Stromal cell of bone marrow (primary cell): ENCODE data around the gene TPH2.
A peak's percentile ranks its signal among the peaks of the same experiment; 100 is the strongest.

Source experiments
- DNase-seq: peaks from one replicate; pipeline ENCODE4 v3.0.0-alpha.2; 2012; ENCODE audit warnings: low read depth

The TPH2 gene

DNA sequence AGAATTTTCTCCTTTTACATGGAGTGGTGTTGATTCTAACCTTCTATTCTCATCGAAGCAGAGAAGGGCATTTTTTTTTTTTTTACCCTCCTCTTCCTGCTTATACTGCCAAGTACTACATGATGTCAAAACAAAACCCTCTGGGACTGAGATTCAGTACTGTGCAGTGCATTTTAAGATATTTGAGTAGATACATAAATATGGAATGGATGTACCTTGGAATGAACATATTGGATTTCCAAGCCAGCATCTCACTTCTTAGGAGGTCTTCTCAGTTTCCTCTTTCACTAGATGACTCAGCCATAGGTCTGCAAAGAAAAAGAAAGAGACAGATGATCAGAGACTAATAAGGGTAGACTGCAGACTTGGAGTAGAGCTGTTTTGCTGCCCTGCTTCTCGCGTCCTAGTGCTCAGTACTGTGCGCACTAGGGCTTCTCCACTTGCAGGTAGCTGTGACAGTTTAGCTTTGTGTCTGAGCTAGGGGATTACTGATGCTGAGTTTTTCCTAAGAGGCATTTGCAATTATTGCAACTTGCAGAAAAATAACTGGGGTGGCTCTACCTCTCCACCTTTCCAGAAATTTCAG, 20.4 kb downstream of the TPH2 start:
- DNase-seq: peak; percentile 64

DNA sequence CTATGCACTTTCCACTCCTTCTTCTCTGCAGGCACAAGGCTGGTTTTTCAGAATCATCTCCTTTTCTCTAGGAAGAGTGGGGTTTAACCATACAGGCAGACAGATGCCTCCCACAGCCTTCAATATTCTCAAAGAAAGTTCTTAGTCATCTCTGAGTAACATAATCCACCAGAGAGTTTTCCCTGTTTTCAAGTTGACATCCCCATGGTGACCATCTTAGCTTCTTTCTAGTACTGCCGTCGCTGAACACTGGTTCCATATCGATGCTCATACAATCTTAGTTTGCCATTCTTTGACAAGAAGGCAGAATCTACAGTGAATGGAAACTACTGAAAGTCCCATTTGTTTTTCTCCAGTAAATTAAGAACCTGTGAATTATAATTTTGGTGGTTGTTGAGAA, 28.6 kb downstream of the TPH2 start:
- peak; percentile 28 for DNase-seq

DNA sequence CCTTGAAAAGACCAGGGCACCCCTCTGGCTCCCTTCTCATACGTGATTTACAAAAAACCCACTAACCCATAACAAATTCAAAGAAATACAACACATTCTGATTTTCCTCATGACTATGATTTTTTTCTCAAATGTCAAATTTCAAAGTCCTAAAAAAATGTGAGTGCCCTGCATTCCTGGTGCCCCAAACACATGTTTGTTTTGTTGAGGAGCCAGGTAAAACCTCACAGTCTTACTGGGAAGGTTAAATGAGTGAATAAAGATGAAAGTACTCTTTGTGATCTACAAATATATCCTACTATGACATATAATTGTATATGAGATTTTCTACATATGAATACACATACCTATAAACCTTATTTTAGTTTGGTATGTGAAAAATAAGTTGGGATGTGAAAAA, 30.7 kb downstream of the TPH2 start:
- DNase-seq: no peak

DNA sequence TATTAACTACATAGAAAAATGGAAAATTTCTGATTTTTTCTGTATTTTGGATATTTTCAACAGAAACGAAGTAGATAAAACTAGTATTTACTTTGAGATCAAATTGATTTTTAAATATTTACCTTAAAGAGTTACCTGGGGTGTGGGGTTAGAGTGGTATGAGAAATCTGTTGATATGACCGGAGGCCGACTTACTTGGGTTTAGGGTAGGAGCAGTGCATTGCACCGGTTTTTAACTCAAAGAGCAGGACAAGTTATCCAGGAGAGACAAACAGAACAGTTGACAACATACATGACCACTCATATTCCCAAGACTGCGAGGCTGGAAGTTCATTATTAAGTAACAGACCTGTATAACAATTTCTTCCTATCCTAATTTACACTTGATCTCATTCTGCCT, 31.4 kb downstream of the TPH2 start:
- DNase-seq: no peak

DNA sequence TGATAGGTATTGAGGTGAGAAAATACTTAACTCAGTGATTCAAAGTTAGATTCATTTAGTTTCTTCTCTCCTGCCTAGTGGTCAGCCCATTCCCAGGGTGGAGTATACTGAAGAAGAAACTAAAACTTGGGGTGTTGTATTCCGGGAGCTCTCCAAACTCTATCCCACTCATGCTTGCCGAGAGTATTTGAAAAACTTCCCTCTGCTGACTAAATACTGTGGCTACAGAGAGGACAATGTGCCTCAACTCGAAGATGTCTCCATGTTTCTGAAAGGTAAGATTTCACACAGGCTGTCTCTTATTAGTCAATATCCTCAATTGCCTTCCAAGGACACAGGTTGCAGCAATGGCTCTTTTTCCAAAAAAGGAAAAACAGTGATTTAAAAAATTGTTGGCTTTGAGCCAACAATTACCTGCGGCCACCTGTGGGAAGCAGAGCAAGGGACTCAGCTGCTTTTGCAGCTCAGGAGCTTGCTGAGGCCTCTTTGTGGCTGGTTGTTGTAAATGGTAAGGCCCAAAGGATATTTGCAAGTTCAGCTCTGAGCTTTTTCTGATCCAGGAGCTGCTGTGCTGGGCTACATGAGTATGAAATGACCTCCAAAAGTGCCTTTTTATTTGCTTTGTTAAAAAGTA, 33.9 kb downstream of the TPH2 start:
- no peak for DNase-seq

DNA sequence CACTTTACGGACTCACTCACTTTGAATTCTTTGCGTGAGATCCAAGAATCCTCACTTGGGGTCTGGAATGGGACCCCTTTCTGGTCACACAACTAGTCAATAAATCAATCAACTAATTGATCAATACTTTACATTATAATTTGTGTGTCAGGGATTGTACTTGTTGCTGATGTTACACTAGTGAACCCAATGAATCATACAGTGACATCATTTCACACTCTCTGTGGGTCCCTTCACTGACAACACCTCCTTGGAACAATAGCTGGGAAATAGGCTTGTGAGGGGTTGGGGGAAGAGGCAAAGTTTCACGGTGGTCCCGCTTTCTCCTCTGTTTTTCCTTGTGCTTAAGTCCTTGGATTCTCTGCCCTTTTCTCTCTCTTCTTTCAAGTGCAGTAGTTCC, 35.0 kb downstream of the TPH2 start:
- DNase-seq: no peak

DNA sequence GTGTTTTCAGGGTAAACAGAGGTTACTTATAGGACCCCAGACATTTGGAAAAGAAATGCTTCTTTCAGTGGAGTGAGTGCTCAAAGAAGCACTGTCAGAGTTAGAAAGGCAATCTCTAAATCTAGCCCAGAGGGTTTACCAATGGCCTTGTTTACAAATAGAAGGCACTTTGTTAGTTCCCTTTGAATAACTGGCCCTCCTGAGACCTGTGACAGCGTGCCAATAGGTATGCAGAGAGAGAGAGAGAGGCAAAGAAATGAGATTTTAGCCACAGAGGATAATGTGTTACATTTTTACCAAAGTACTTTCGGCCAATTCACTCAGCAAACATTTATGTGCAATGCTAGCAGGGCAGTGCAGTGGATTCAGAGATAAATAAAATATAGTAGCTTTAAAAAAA, 41.9 kb downstream of the TPH2 start:
- no peak for DNase-seq

DNA sequence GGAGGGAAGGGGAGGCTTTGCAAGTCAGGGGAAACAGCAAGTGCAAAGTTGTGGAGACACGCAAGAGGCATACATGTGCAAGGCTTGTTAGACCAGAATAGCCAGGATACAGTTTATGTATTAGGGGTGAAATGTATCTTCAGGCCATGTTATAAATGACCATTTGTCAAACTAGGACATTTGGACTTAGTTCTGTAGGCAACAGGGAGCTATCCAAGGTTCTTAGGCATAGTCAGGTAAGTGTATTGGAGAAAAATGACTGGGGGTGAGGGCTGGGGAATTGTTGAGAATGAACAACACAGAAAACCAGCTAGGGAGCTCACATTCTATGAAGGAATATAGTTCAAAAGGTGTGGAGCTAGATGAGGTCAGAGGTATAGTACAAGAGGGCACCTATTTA, 42.5 kb downstream of the TPH2 start:
- DNase-seq: no peak

DNA sequence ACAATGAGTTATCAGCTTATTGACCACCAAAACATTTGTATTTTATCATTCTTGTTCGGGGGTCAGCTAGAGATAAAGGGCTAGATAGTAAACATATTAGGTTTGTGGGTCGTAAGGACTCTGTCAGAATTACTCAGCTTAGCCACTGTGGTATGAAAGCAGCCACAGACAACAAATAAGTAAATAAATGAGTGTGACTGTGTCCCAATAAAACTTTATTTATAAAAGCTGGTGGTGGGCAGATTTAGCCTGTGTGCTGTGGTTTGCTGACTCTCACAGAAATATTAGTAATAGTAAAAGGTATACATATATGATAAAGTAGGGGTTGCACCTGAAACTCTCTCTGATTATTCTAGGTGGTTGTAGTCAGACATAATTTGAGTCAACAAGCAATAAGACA, 56.1 kb downstream of the TPH2 start:
- DNase-seq: no peak

DNA sequence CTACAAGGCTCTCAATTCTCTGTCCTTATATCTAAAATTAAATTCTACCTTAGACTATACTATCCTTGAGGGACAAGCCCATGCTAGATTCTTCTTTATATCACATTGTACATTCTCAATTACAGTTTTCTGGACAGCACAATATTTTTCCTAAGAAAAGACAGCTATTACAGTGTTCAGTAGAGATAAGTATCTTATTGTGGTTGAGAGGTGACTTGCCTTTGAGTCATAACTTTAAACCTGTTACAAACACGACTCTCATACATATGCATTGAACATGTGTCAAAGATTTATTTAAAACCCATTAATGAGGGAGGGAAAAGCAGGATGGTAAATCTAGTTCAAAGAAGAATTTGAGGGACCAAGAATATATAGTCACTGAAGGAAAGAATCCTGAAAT, 61.1 kb downstream of the TPH2 start:
- no peak for DNase-seq

DNA sequence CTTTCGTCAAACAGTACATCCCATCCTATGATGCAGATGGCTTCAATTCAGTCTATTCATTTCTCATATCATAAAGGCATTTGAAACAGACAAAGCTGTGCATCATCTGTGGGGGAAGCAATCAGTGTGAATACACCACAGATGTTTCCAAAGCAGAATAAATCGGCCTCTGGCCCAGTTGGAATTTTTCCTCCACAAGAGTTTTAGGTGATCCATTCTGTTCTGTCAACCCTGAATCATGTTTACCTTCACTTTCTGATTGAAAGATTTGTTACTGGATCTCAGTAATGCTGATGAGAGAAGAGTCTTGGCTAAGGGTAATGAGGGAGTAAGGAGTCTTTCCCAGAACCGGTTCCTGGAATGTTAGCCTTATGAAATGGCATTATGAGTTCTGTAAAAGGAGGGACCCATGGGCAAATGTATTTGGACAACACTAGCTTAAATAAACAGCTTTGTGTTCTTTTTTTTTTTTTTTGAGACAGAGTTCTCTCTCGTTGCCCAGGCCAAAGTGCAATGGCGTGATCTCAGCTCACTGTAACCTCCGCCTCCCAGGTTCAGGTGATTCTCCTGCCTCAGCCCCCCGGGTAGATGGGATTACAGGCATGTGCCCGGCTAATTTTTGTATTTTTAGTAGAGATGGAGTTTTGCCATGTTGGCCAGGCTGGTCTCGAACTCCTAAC, 62.5 kb downstream of the TPH2 start:
- no peak for DNase-seq

DNA sequence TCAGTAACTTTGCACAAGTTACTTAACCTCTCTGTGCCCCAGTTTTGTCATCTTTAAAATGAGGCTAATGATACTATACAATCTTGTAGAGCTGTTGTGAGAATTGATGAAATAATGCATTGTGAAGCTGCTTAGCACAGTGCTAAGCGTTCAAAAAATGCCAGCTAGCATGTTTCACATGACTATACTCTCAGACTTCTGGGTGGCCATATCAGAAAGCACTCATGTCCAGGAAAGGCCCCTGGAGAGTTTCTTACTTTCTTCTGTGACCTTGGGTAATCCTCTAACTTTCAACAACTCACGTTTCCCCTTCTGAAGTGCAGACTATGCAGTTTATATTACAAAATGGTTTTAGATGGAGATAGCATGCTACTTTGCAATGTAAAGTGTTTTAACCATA, 68.1 kb downstream of the TPH2 start:
- no peak for DNase-seq

DNA sequence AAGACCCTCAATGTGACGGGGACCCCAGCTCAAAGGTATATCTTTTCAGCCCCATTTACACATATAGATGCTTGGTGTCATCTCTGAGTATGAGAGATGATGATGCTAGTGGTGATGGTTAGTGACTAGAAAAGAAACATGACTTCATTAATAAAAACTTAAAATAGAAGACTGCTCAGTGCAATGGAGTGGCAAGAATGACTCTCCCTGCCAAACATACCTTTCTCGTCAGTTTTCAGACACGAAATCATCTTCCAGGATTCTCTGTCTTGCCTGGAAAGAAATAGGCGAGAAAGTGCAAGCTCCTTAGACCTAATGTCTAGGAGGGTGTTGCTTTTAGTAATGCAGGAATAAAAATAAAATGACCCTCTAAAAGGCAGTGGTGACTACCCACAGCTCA, 71.7 kb downstream of the TPH2 start:
- no peak for DNase-seq

DNA sequence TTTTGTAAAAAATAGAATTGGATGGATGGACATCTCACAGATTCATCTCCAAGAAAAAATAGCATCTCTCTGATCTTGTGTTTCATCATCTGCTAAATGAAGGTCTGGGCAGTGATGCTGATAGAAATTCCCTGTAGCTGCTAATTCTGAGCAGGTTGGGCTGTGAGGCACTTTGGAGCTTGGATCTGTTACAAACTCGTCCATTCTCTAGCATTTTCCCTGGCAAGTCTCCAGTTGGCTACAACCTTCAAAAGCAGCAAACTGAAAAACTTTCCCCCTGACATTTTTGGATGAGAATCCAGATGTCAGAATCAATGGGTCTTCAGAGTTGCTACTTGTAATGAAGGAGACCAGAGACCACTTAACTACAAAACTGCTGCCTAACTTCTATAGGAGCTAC, 72.7 kb downstream of the TPH2 start:
- DNase-seq: no peak

DNA sequence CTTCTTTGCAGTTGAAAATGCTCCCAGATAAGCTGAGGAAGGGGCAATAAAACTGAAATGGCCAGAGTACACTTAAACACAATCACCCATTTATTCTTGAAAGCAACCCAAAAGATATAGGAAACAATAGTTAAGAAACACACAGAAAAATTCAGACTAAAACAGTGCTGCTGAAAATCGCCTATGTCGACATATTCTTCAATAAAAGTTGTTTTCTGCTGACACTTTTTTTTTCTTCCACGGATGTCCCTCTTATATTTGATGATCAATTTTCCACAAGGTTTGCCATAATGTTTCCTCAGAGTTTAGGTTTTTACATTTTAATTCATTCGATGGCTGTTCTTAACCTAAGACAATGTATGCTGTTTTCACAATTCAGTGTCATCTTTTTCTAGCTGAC, 74.2 kb downstream of the TPH2 start:
- DNase-seq: no peak

DNA sequence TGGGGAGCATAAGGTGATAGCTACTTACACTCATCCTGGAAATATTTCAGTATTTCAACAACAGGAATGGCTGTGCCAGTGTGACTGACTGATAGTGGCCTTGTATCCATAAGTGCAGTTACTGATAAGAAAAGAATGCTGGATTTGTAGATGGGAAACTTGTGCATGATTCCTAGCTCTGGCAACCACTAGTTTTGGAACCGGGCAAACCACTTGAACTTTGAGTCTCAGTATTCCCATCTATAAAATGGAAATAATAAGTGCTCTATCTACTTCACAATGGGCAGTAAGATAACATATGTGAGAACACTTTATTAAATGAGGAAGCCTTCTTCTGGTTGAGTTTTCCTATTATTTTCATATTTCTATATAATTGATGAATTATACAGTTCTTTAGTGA, 77.2 kb downstream of the TPH2 start:
- no peak for DNase-seq

DNA sequence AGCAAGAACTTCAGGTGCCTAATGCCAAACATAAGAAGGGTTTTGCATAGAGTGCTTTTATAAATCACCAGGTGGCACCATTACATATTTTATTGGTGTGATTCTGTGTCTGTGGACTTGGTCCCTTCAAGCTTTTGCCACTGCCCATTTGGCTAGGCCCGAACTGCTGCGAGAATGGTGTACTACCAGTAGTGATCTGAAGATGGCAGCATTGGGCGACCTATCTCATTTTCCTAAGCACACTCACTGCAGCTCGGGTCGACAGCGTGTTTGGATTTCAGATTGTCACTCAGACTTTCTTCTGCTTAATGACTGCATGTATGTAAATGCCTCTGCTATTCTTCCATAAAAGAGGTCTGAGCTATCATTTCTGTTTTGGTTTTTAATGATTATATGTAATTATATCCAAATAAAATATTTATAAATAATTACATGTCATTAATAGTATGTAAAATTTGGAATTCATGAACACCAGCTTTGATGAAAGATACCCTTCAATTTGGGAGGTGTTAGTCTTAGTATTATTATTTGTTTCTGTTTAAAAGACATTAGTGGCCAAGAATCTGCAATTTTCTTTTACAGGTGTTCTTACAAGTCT, 78.5 kb downstream of the TPH2 start:
- DNase-seq: peak; percentile 43

DNA sequence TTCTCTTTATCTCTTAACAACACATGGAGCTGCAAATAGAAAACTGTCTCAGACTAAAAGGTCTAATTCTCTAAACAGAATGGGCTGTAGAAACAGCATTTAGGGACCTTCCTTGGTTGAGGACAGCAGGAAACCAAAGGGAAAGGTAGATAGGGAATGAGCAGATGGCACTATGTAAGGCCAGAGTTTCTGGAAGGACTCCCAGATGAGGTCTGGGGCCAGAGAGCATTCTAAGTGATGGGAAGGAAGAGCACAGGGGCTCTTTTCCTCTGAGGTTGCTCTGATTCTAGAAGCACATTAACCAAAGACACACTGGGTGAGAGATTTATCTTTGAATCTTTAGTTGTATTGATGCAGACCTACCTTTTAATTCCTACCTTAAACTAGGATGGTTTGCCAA, 79.4 kb downstream of the TPH2 start:
- DNase-seq: no peak

DNA sequence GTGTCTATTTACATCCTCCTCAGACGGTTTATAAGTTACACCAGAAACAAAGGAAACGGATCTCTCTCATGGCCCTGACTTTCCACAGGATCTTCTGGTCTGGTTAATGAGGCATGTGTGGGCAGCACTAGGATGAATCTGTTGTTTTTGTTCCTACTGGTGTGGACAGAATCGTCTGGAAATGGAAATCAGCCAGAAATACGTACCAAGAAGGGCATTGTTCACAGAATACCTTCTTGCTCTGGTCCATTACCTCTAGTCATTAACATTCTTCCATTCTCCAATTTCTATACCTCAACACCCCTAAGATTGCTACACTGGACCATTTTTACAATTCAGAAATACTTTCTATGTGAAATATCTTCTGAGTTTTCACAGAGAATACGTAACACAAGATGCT, 86.0 kb downstream of the TPH2 start:
- DNase-seq: no peak

DNA sequence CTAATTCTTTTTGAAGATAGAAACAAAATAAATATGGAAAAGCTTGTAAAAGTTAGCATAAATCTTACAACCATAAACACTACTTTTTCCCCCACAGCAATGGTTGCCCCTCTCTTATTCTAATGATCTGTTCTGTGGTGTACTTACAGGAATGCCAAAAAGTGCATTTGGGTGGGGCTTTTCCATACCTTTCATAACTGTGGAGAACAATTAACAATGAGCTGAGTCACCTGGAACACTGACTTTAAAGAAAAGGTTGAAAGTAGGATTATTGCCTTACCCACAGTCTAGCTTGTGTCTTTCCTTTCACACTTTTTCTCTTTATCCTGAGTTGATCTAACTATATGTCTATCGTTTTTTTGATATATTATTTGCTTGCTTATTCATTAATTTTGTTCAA, 86.9 kb downstream of the TPH2 start:
- no peak for DNase-seq

DNA sequence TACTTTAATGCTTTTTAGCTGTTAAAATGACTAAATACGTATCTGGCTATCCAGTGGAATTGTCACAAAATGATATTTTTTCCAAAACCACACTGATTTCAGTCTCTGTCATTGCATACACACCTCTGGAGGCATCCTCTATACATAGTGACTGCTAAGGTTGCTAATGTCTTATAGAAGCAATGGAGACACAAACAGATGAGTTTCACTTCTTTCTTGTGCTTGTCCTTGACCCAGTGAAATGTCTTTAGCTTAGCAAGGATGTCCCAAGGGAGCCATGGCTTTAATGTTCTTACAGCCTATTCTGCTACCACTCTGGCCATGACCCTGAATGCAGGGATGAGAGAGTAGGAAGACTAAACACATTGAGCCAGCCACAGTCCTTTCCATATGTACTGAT, 90.3 kb downstream of the TPH2 start:
- DNase-seq: no peak

DNA sequence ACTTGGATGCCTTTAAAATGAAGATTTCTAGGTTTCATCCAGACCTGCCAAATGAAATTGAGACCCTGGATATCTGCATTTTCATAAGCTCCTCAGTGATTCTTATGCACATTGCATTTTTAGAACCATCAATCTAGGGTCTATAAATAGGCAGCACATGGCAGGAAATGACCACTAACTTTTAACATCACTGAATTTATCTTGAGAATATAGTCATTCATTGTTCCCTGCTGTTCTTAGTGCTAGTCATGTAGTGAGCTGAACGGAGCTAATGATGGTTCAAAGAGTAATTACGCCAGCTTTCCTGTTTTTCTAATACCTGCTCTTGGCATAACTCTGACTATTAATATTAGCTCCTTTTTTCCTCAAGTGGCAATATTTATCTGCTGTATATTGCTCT, 91.6 kb downstream of the TPH2 start:
- no peak for DNase-seq

DNA sequence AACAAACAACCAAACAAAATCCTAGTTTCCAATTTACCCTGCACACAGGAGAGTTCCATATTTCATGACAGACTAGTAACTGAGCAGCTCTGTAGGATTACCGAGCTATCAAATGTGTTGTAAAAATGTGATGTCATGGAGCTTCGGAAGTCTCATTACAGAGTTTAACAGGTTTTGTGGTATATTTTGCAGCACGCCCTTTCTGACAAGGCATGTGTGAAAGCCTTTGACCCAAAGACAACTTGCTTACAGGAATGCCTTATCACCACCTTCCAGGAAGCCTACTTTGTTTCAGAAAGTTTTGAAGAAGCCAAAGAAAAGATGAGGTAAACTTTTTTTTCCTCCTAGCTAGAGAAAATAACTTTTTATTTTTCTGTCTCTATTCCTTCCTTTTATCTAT, 92.4 kb downstream of the TPH2 start:
- DNase-seq: no peak

DNA sequence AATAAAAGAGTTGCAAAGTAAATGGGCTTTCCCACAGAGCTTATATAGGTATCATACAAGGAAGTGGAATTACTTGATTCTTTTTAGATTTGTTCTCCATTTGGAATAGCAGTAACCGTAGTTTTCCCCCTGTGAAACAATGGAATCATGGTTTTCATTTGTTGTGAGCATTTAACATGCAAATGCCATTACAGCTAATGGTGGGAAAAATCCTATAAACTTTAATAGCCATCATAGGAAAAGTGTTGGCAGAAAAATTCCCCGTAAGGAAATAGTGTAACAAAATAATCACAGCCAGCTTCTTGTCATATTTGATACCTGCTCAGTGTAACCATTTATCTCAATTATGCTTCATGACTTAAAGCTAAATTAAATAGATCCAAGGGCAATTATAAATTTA, 95.3 kb downstream of the TPH2 start:
- DNase-seq: no peak
